HG03025 (cell line): ENCODE measurements around the gene C5orf24.
A peak's percentile ranks its signal among the peaks of the same experiment; 100 is the strongest.

Experiments used
- ATAC-seq: cut with Tn5 transposase; IDR thresholded peaks from one replicate; pipeline ENCODE4 v1.9.1; 2021; ENCODE audit warnings: mild to moderate bottlenecking, moderate library complexity; ENCODE audit not compliant: unreplicated experiment, low FRiP score

The C5orf24 gene

GRCh38 chr5:134904610-134905245 is 59.0 kb downstream of the C5orf24 start, which contains the start of gene PCBD2:
Gene PCBD2, plus strand, starts transcription at chr5:134905131. Its CDS starts 9 bp downstream, at chr5:134905140.
- ATAC-seq = peak; percentile 73

GRCh38 chr5:134905246-134905996 is 59.7 kb downstream of the C5orf24 start:
- peak; percentile 28 for ATAC-seq

- ATAC-seq = no peak
These were observed 61.0 kb downstream of the C5orf24 start for GRCh38 chr5:134906811-134907210.
